Naive thymus-derived CD4-positive, alpha-beta T cell (primary cell): ENCODE data around the gene IPO4. TPM values are rescaled to one million over a fixed set of nuclear protein-coding genes. Genes with fewer than 3 reads are reported as not detected.
A peak's percentile ranks its signal among the peaks of the same experiment; 100 is the strongest.

ENCODE experiments used
- ATAC-seq: fragments of 150-1000 bp; cut with Tn5 transposase; 2 replicates; pipeline ENCODE4 v1.10.0; 2021; ENCODE audit warnings: mild to moderate bottlenecking, moderate library complexity
- CTCF ChIA-PET: fragments of 350-600 bp; sonication (Branson Sonifier 250); formaldehyde crosslinking; loops from one replicate; lab custom pipeline; 2021; ENCODE audit warnings: antibody characterized with exemption; lab: Charles Lee
- POLR2A ChIA-PET: fragments of 350-600 bp; sonication (Branson Sonifier 250); formaldehyde crosslinking; loops from one replicate; lab custom pipeline; 2021; ENCODE audit warnings: antibody characterized with exemption, inconsistent platforms; lab: Charles Lee
- DNase-seq, 9 donors: peaks; one replicate each; pipeline versions ENCODE4 v3.0.0 to v3.0.0-alpha.2; 2020 to 2022; ENCODE audit warnings: mixed read lengths in 1 of 9
- H3K27ac ChIP-seq: one replicate; pipeline ENCODE4 v1.7.0; 2013; ENCODE audit warnings: mild to moderate bottlenecking, low read depth, low read length, moderate library complexity
- H3K27me3 ChIP-seq, 2 donors: one replicate each; pipeline ENCODE4 v1.7.0; 2013; ENCODE audit warnings: low read length in 2 of 2, mild to moderate bottlenecking in 2 of 2, moderate library complexity in 2 of 2; ENCODE audit not compliant: control insufficient read depth in 2 of 2, insufficient read depth in 2 of 2
- H3K36me3 ChIP-seq, 3 experiments: 1 replicate in 2 of 3; 2 replicates in 1 of 3; pipeline ENCODE4 v1.7.0; 2013; ENCODE audit warnings: low read length in 3 of 3, mild to moderate bottlenecking in 3 of 3, moderate library complexity in 1 of 3; ENCODE audit not compliant: insufficient read depth in 3 of 3, control insufficient read depth in 2 of 3
- H3K4me1 ChIP-seq, 2 donors: one replicate each; pipeline ENCODE4 v1.7.0; 2013; ENCODE audit warnings: low read length in 2 of 2, mild to moderate bottlenecking in 2 of 2, moderate library complexity in 1 of 2; ENCODE audit not compliant: control insufficient read depth in 2 of 2, insufficient read depth in 2 of 2
- H3K4me3 ChIP-seq: 2 replicates; pipeline ENCODE4 v1.7.0; 2013; ENCODE audit warnings: mild to moderate bottlenecking, low read length
- H3K9me3 ChIP-seq, 3 experiments: 1 replicate in 2 of 3; 2 replicates in 1 of 3; pipeline ENCODE4 v1.7.0; 2013; ENCODE audit warnings: low read length in 3 of 3; ENCODE audit not compliant: control insufficient read depth in 2 of 3
- H3K27ac Mint-ChIP-seq, 9 donors: one replicate each; pipeline ENCODE4 v1.8.0; 2020 to 2022; ENCODE audit warnings: mixed read lengths in 9 of 9, mild to moderate bottlenecking in 8 of 9, moderate library complexity in 5 of 9, inconsistent platforms in 2 of 9
- H3K27me3 Mint-ChIP-seq, 5 donors: one replicate each; pipeline ENCODE4 v1.8.0; 2021 to 2022; ENCODE audit warnings: mixed read lengths in 5 of 5, mild to moderate bottlenecking in 1 of 5
- H3K36me3 Mint-ChIP-seq, 5 donors: one replicate each; pipeline ENCODE4 v1.8.0; 2020 to 2022; ENCODE audit warnings: mixed read lengths in 5 of 5, mild to moderate bottlenecking in 3 of 5, inconsistent platforms in 1 of 5
- H3K4me1 Mint-ChIP-seq, 7 donors: one replicate each; pipeline ENCODE4 v1.8.0; 2020 to 2022; ENCODE audit warnings: mixed read lengths in 7 of 7, mild to moderate bottlenecking in 3 of 7, inconsistent platforms in 1 of 7
- H3K4me3 Mint-ChIP-seq, 10 donors: one replicate each; pipeline ENCODE4 v1.8.0; 2020 to 2022; ENCODE audit warnings: mild to moderate bottlenecking in 10 of 10, mixed read lengths in 10 of 10, moderate library complexity in 6 of 10, inconsistent platforms in 2 of 10
- H3K9me3 Mint-ChIP-seq, 11 donors: one replicate each; pipeline ENCODE4 v1.8.0; 2020 to 2022; ENCODE audit warnings: mixed read lengths in 11 of 11, mild to moderate bottlenecking in 4 of 11, inconsistent platforms in 1 of 11, moderate library complexity in 1 of 11
- intact Hi-C, 2 donors: fragments of 100-400 bp; cut with micrococcal nuclease; formaldehyde crosslinking; loops; one replicate each; pipeline ENCODE4 v1.15.1; 2023
- polyA plus RNA-seq, 2 donors: library from polyadenylated mRNA; unstranded; fragments of 300-500 nt; fragmentation: Illumina TruSeq; gene quantifications; one replicate each; pipeline ENCODE4 v1.2.3, GENCODE V29; 2021
- total RNA-seq, 6 experiments: library from RNA in 5 of 6; stranded (reverse) in 5 of 6; gene quantifications; 1 replicate in 5 of 6; 2 replicates in 1 of 6; pipeline ENCODE4 v1.2.3 and lab custom pipeline; 2021 to 2026

The IPO4 gene
- total and polyA plus RNA-seq, 7 experiments from 2014 or later = 17.5 to 45.2 (median 36.2) TPM

GRCh38 chr14:24139272-24139934 is 49.2 kb downstream of the IPO4 start:
- intact Hi-C loops = no loop called here
- no peaks in the 10 kb centered on the region for H3K9me3 ChIP-seq
- Mint-ChIP-seq H3K9me3 (peaks cover 0 to 2% (median 0%) of the 10 kb centered on the region in 11 donors), H3K27me3 (no peaks in the 10 kb centered on the region), H3K4me3 (peak overlapping the region; percentile 39 to 100 (median 94)), H3K36me3 (peaks cover 4 to 56% (median 17%) of the 10 kb centered on the region in 5 donors), H3K27ac (peak overlapping the region in 6 of 9 donors; percentile 29 to 86 (median 53)), H3K4me1 (peaks cover 41 to 75% (median 68%) of the 10 kb centered on the region in 7 donors)
- H3K4me3 ChIP-seq = no peak overlapping the region
- peaks cover 22 to 29% of the 10 kb centered on the region in 2 donors for H3K4me1 ChIP-seq
- peaks cover 0 to 48% (median 10%) of the 10 kb centered on the region in 3 experiments for H3K36me3 ChIP-seq
- H3K27ac ChIP-seq = peak overlapping the region; percentile 22
- DNase-seq = no peak
- CTCF ChIA-PET = interaction anchor here (0.7 to 2.5 kb wide), 3 partner anchors 22 to 44 kb away, joined by 3 to 10 read pairs (median 6); partner anchors contain the start of gene IRF9
- POLR2A ChIA-PET = interaction anchor here (4.5 to 11.7 kb wide), 3 partner anchors 9 to 31 kb away, joined by 37 to 298 read pairs (median 139); partner anchors contain the start of genes DCAF11, NRL, PSME2 and RNF31
- ATAC-seq = no peak
- no peaks in the 10 kb centered on the region for H3K27me3 ChIP-seq

GRCh38 chr14:24138396-24139271 is 50.0 kb downstream of the IPO4 start:
- Mint-ChIP-seq H3K4me1 (peaks cover 36 to 69% (median 63%) of the 10 kb centered on the region in 7 donors), H3K27me3 (no peaks in the 10 kb centered on the region), H3K4me3 (peak overlapping the region; percentile 42 to 100 (median 94)), H3K27ac (peak overlapping the region in 8 of 9 donors; percentile 32 to 94 (median 84)), H3K9me3 (peaks cover 0 to 2% (median 0%) of the 10 kb centered on the region in 11 donors), H3K36me3 (peaks cover 0 to 49% (median 17%) of the 10 kb centered on the region in 5 donors)
- Histone ChIP-seq H3K4me1 (peaks cover 22 to 24% of the 10 kb centered on the region in 2 donors), H3K9me3 (no peaks in the 10 kb centered on the region), H3K27me3 (no peaks in the 10 kb centered on the region), H3K4me3 (no peak overlapping the region), H3K36me3 (peaks cover 0 to 41% (median 10%) of the 10 kb centered on the region in 3 experiments), H3K27ac (peak overlapping the region; percentile 22)
- CTCF ChIA-PET = interaction anchor here (0.9 to 2.5 kb wide), 2 partner anchors 9 to 23 kb away, joined by 3 to 10 read pairs; partner anchors contain the start of gene IRF9
- POLR2A ChIA-PET = interaction anchor here (0.8 to 11.7 kb wide), 5 partner anchors 10 to 104 kb away, joined by 4 to 298 read pairs (median 37); partner anchors contain the start of genes DCAF11, IRF9, NRL and PSME2
- no peak for ATAC-seq
- DNase-seq = no peak
- intact Hi-C loops = no loop called here

GRCh38 chr14:24137529-24138395 is 50.9 kb downstream of the IPO4 start:
- POLR2A ChIA-PET = interaction anchor here (0.8 to 11.7 kb wide), 5 partner anchors 11 to 105 kb away, joined by 4 to 298 read pairs (median 37); partner anchors contain the start of genes DCAF11, IRF9, NRL and PSME2
- Histone ChIP-seq H3K4me3 (no peak overlapping the region), H3K27me3 (no peaks in the 10 kb centered on the region), H3K27ac (peak overlapping the region; percentile 97), H3K9me3 (no peaks in the 10 kb centered on the region), H3K36me3 (peaks cover 0 to 32% (median 10%) of the 10 kb centered on the region in 3 experiments), H3K4me1 (peaks cover 22 to 29% of the 10 kb centered on the region in 2 donors)
- Mint-ChIP-seq H3K9me3 (peaks cover 0 to 2% (median 0%) of the 10 kb centered on the region in 11 donors), H3K36me3 (peaks cover 0 to 41% (median 17%) of the 10 kb centered on the region in 5 donors), H3K27me3 (no peaks in the 10 kb centered on the region), H3K4me3 (peak overlapping the region; percentile 74 to 94 (median 92)), H3K27ac (peak overlapping the region; percentile 32 to 94 (median 90)), H3K4me1 (peaks cover 42 to 68% (median 59%) of the 10 kb centered on the region in 7 donors)
- intact Hi-C loops = loop anchor here in 1 of 2 donors (2.0 kb wide), 1 partner anchor 95 kb away; the partner anchor contains the start of genes GMPR2 and NEDD8
- CTCF ChIA-PET = interaction anchor here (0.9 to 2.5 kb wide), 4 partner anchors 8 to 28 kb away, joined by 3 to 11 read pairs (median 6); partner anchors contain the start of genes DCAF11, IRF9 and NRL
- DNase-seq (no peak), ATAC-seq (no peak)

- H3K27ac ChIP-seq = peak overlapping the region; percentile 97
- ATAC-seq (no peak), DNase-seq (no peak)
- Mint-ChIP-seq H3K36me3 (peaks cover 0 to 37% (median 17%) of the 10 kb centered on the region in 5 donors), H3K27ac (peak overlapping the region; percentile 84 to 94 (median 92)), H3K9me3 (peaks cover 0 to 4% (median 0%) of the 10 kb centered on the region in 11 donors), H3K4me1 (peaks cover 48 to 71% (median 62%) of the 10 kb centered on the region in 7 donors), H3K4me3 (peak overlapping the region; percentile 84 to 94 (median 90)), H3K27me3 (no peaks in the 10 kb centered on the region)
- peaks cover 19 to 33% of the 10 kb centered on the region in 2 donors for H3K4me1 ChIP-seq
- peak overlapping the region; percentile 83 for H3K4me3 ChIP-seq
- no peaks in the 10 kb centered on the region for H3K27me3 ChIP-seq
- POLR2A ChIA-PET = interaction anchor here (0.9 to 11.7 kb wide), 10 partner anchors 12 to 134 kb away, joined by 4 to 298 read pairs (median 10); partner anchors contain the start of genes DCAF11, IRF9, MDP1 and NRL
- H3K9me3 ChIP-seq = no peaks in the 10 kb centered on the region
- CTCF ChIA-PET = interaction anchor here (1.0 to 2.5 kb wide), 3 partner anchors 22 to 27 kb away, joined by 3 to 11 read pairs (median 10); partner anchors contain the start of genes DCAF11, IRF9 and NRL
- intact Hi-C loops = loop anchor here (1.0 to 2.0 kb wide), 11 partner anchors 10 to 162 kb away; partner anchors contain the start of genes IRF9 (in 2 of the 2), PCK2 (in 2 of the 2), RNF31 (in 2 of the 2) and CHMP4A (in 1 of the 2)
- H3K36me3 ChIP-seq = peaks cover 0 to 32% (median 10%) of the 10 kb centered on the region in 3 experiments
Observed at GRCh38 chr14:24136684-24137528, 51.7 kb downstream of the IPO4 start.
